Measurements from ENCODE around the gene UBXN7. TPM values are rescaled to one million over a fixed set of nuclear protein-coding genes. Genes with fewer than 3 reads are reported as not detected.

UBXN7 gene
- total RNA-seq, 1 donor from 2014 or later, result 54.0 TPM

DNA sequence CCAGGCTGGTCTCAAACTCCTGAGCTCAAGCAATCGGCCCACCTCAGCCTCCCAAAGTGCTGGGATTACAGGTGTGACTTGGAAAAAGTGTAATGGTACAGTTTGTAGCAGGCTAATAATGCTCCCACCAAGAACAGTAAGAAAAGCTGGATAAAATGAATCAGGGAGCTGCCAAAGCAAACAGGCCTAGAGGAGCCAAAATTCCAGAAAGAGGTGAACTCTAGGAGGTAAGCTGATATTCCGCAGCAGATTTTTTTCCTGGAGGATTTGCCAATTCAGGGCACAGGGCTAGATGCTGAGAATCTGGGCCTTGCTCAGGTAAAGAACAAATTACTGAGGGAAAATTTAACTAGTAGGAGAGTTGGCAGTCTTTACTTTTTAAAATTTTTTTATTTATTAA is 133.7 kb downstream of the UBXN7 start:
- no peaks in the 10 kb centered on the region for H3K36me3 ChIP-seq
- H3K27me3 ChIP-seq, result no peaks in the 10 kb centered on the region
- H3K27ac ChIP-seq, result no peak overlapping the region
- TF ChIP-seq CTCF (IDR thresholded peaks at IDR 0.05), result no peak
- no peak overlapping the region for H3K4me3 ChIP-seq
- DNase-seq (no peak), ATAC-seq (no peak)
- no peaks in the 10 kb centered on the region for H3K4me1 ChIP-seq
- no peaks in the 10 kb centered on the region for H3K9me3 ChIP-seq
- intact Hi-C loops (cut with DNase I), result no loop called here

Other genes with a start within 250 kb of the UBXN7 start
- not detected for gene ZDHHC19, start 221.0 kb downstream of the UBXN7 start, total RNA-seq
- not detected for gene SLC51A, start 215.9 kb downstream of the UBXN7 start, total RNA-seq
- 58.4 TPM for gene PCYT1A, start 144.7 kb downstream of the UBXN7 start, total RNA-seq
- 2.6 TPM for gene DYNLT2B, start 114.2 kb downstream of the UBXN7 start, total RNA-seq
- 22.4 TPM for gene TM4SF19, start 94.0 kb downstream of the UBXN7 start, total RNA-seq
- gene RNF168, start 71.3 kb upstream of the UBXN7 start, total RNA-seq, result 21.1 TPM
- not detected for gene SMCO1, start 82.9 kb upstream of the UBXN7 start, total RNA-seq
- 13.8 TPM for gene WDR53, start 136.1 kb upstream of the UBXN7 start, total RNA-seq
- gene FBXO45, start 136.2 kb upstream of the UBXN7 start, total RNA-seq, result 8.2 TPM
- 19.5 TPM for gene NRROS, start 207.3 kb upstream of the UBXN7 start, total RNA-seq